Mesenchymal stem cell (in vitro differentiated cells and primary cell): ENCODE measurements around the gene ZNF20.
A peak's percentile ranks its signal among the peaks of the same experiment; 100 is the strongest.

Experiments used
- DNase-seq: peaks from one replicate; pipeline ENCODE4 v3.0.0-alpha.2; 2013
- H2AFZ ChIP-seq: one replicate; pipeline ENCODE4 v1.6.1; 2013; ENCODE audit warnings: low read depth, mild to moderate bottlenecking, control low read depth, inconsistent platforms, low read length, moderate library complexity
- H2AK5ac ChIP-seq: 2 replicates; pipeline ENCODE4 v1.6.1; 2013; ENCODE audit warnings: low read length, moderate library complexity, mild to moderate bottlenecking, inconsistent platforms; ENCODE audit not compliant: severe bottlenecking
- H2BK120ac ChIP-seq: one replicate; pipeline ENCODE4 v1.6.1; 2013; ENCODE audit warnings: low read depth, mild to moderate bottlenecking, inconsistent platforms, low read length, moderate library complexity
- H2BK12ac ChIP-seq, 2 experiments: one replicate each; pipeline ENCODE4 v1.6.1; 2013; ENCODE audit warnings: inconsistent platforms in 2 of 2, low read length in 2 of 2, mild to moderate bottlenecking in 2 of 2, moderate library complexity in 2 of 2, control low read depth in 1 of 2
- H2BK15ac ChIP-seq: one replicate; pipeline ENCODE4 v1.6.1; 2013; ENCODE audit warnings: mild to moderate bottlenecking, low read depth, inconsistent platforms; ENCODE audit not compliant: poor library complexity, severe bottlenecking
- H2BK5ac ChIP-seq: 2 replicates; pipeline ENCODE4 v1.6.1; 2013; ENCODE audit warnings: low read depth, mild to moderate bottlenecking, low read length, control low read depth, inconsistent platforms; ENCODE audit not compliant: poor library complexity, severe bottlenecking
- H3K14ac ChIP-seq, 2 experiments: one replicate each; pipeline ENCODE4 v1.6.1; 2013; ENCODE audit warnings: inconsistent platforms in 2 of 2, low read length in 2 of 2, control low read depth in 1 of 2, mild to moderate bottlenecking in 1 of 2, moderate library complexity in 1 of 2
- H3K18ac ChIP-seq, 2 experiments: one replicate each; pipeline ENCODE4 v1.6.1; 2013; ENCODE audit warnings: inconsistent platforms in 2 of 2, low read length in 2 of 2, control low read depth in 1 of 2, low read depth in 1 of 2, mild to moderate bottlenecking in 1 of 2
- H3K23ac ChIP-seq, 2 experiments: one replicate each; pipeline ENCODE4 v1.6.1; 2013; ENCODE audit warnings: inconsistent platforms in 2 of 2, low read length in 2 of 2, mild to moderate bottlenecking in 2 of 2, moderate library complexity in 2 of 2, control low read depth in 1 of 2
- H3K27ac ChIP-seq: 2 replicates; pipeline ENCODE4 v1.5.1; 2013; ENCODE audit warnings: mild to moderate bottlenecking, moderate library complexity, low read length, control low read depth, inconsistent platforms; ENCODE audit not compliant: poor library complexity, severe bottlenecking
- H3K27me3 ChIP-seq, 2 experiments: 2 replicates each; pipeline versions ENCODE4 v1.6.1 to v1.7.0; 2013; ENCODE audit warnings: low read length in 2 of 2, mild to moderate bottlenecking in 2 of 2, moderate library complexity in 2 of 2, control low read depth in 1 of 2, inconsistent platforms in 1 of 2; ENCODE audit not compliant: control insufficient read depth in 1 of 2, insufficient read depth in 1 of 2
- H3K36me3 ChIP-seq, 2 experiments: 2 replicates each; pipeline versions ENCODE4 v1.6.1 to v1.7.0; 2013; ENCODE audit warnings: low read length in 2 of 2, control low read depth in 1 of 2, inconsistent platforms in 1 of 2, low read depth in 1 of 2, mild to moderate bottlenecking in 1 of 2; ENCODE audit not compliant: insufficient read depth in 2 of 2, control insufficient read depth in 1 of 2
- H3K4ac ChIP-seq, 2 experiments: one replicate each; pipeline ENCODE4 v1.6.1; 2013; ENCODE audit warnings: inconsistent platforms in 2 of 2, low read length in 2 of 2, mild to moderate bottlenecking in 2 of 2, moderate library complexity in 2 of 2, control low read depth in 1 of 2, low read depth in 1 of 2
- H3K4me1 ChIP-seq: 2 replicates; pipeline ENCODE4 v1.6.1; 2013; ENCODE audit warnings: low read depth, low read length, control low read depth; ENCODE audit not compliant: control insufficient read depth, insufficient read depth
- H3K4me2 ChIP-seq: 2 replicates; pipeline ENCODE4 v1.6.1; 2013; ENCODE audit warnings: low read length, mild to moderate bottlenecking, inconsistent platforms; ENCODE audit not compliant: poor library complexity, severe bottlenecking
- H3K4me3 ChIP-seq, 2 experiments: 2 replicates each; pipeline versions ENCODE4 v1.5.1 to v1.7.0; 2013; ENCODE audit warnings: low read length in 2 of 2, mild to moderate bottlenecking in 2 of 2, control low read depth in 1 of 2, low read depth in 1 of 2; ENCODE audit not compliant: insufficient read depth in 1 of 2
- H3K79me1 ChIP-seq: replicated peaks from 2 replicates; pipeline ENCODE4 v1.6.1; 2013; ENCODE audit warnings: mild to moderate bottlenecking, control low read depth, low read length, inconsistent platforms; ENCODE audit not compliant: poor library complexity, severe bottlenecking
- H3K9ac ChIP-seq: 2 replicates; pipeline ENCODE4 v1.7.0; 2013; ENCODE audit warnings: mild to moderate bottlenecking, low read length, moderate library complexity
- H3K9me3 ChIP-seq: 2 replicates; pipeline ENCODE4 v1.7.0; 2013; ENCODE audit warnings: mild to moderate bottlenecking, low read length; ENCODE audit not compliant: control insufficient read depth
- H4K8ac ChIP-seq: one replicate; pipeline ENCODE4 v1.6.1; 2013; ENCODE audit warnings: inconsistent platforms, mild to moderate bottlenecking, low read length, moderate library complexity
- H4K91ac ChIP-seq: one replicate; pipeline ENCODE4 v1.6.1; 2013; ENCODE audit warnings: mild to moderate bottlenecking, low read length, inconsistent platforms
- WGBS: methylation state at CpG from one replicate; pipeline ENCODE4 v1.1.7; 2013; ENCODE audit warnings: mixed read lengths; 5-methylcytosine and 5-hydroxymethylcytosine counted together

ZNF20 gene

DNA sequence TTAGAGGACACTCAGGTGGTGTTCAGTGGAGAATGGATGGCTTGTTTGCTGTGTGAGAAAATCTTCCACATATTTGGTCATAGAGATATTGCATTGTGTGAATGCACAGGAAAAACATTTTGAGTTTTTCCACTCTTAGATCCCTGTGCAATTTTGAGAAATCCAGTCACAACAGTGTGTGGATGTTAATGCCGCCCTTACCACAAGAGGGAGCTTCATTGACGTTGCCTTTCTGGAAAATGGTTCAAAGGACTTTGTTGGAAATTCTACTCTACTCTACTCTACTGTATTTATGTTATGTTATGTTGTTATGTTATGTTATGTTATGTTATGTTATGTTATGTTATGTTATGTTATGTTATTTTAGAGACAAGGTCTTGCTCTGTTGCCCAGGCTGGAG is 13.4 kb downstream of the ZNF20 start:
- Histone ChIP-seq H3K27ac (no peak overlapping the region), H3K79me1 (no peaks in the 10 kb centered on the region), H3K9me3 (peaks cover 19% of the 10 kb centered on the region), H4K8ac (no peak overlapping the region), H3K4me2 (no peak overlapping the region), H3K4ac (no peak overlapping the region), H3K4me1 (no peaks in the 10 kb centered on the region), H3K14ac (no peak overlapping the region), H3K18ac (no peak overlapping the region), H2AK5ac (no peak overlapping the region), H2BK5ac (no peak overlapping the region), H2BK15ac (no peak overlapping the region), H3K23ac (no peak overlapping the region), H3K9ac (no peak overlapping the region), H2BK120ac (no peak overlapping the region), H3K27me3 (no peaks in the 10 kb centered on the region), H3K36me3 (peaks cover 4 to 6% of the 10 kb centered on the region in 2 experiments), H4K91ac (no peak overlapping the region), H2BK12ac (no peak overlapping the region), H2AFZ (no peak overlapping the region), H3K4me3 (no peak overlapping the region)
- 33% methylated on average over 2 of the region's 2 CpGs for WGBS
- no peak for DNase-seq

DNA sequence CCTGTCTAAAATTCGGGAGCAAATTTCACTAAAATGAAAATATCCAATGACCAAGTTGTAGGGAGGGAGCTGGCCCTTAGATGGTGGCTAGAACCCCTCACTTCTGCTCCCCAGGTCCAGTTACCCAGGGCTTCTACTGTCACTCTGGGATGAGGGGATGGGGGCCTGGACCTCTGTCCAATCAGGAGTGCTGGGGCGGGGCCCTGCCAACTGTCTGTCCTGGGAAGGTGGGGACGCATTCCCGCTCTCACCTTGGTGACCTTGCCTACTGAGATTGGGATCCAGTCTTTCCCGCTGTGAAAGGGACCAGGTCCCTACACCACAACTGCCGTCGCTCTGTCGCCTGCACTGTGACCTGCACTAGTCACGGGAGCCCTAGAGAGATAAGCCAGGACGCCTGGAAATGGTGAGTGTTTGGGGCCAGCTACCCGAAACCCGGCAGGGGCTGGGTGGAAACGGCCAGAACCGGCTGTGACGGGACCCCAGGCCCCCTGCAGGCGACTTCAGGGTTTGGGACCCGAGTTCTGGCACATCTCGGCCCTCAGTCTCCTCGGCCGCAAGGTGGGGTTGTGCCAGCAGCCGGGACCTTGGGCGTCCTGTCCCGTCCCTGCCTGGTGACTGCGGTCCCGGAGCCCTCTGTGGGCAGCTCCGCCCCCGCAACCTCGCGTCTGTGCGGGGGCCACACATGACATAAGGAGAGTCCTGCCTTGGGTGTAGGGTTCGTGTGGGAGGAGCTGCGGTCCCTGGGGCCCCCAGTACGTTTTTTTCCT is 22.8 kb downstream of the ZNF20 start:
- Histone ChIP-seq H2BK120ac (no peak overlapping the region), H4K91ac (no peak overlapping the region), H3K23ac (no peak overlapping the region), H2AK5ac (no peak overlapping the region), H4K8ac (no peak overlapping the region), H3K4me3 (no peak overlapping the region), H3K4ac (no peak overlapping the region), H3K4me2 (no peak overlapping the region), H3K27me3 (no peaks in the 10 kb centered on the region), H2AFZ (no peak overlapping the region), H3K18ac (no peak overlapping the region), H2BK12ac (no peak overlapping the region), H3K79me1 (no peaks in the 10 kb centered on the region), H2BK5ac (no peak overlapping the region), H3K9me3 (peaks cover 32% of the 10 kb centered on the region), H3K9ac (no peak overlapping the region), H3K4me1 (no peaks in the 10 kb centered on the region), H3K36me3 (peaks cover 7 to 12% of the 10 kb centered on the region in 2 experiments), H3K14ac (no peak overlapping the region), H3K27ac (no peak overlapping the region), H2BK15ac (no peak overlapping the region)
- no peak for DNase-seq
- 94% methylated on average over 32 of the region's 33 CpGs for WGBS

- Histone ChIP-seq H3K4me3 (peak overlapping the region in 1 of 2 experiments; percentile 37), H2AK5ac (no peak overlapping the region), H3K4ac (no peak overlapping the region), H2BK12ac (no peak overlapping the region), H2BK120ac (no peak overlapping the region), H3K14ac (no peak overlapping the region), H2BK15ac (no peak overlapping the region), H2AFZ (no peak overlapping the region), H4K91ac (no peak overlapping the region), H4K8ac (no peak overlapping the region), H3K4me1 (no peaks in the 10 kb centered on the region), H3K23ac (no peak overlapping the region), H3K4me2 (no peak overlapping the region), H3K79me1 (no peaks in the 10 kb centered on the region), H3K9ac (no peak overlapping the region), H2BK5ac (no peak overlapping the region), H3K27ac (no peak overlapping the region), H3K36me3 (peaks cover 7 to 38% of the 10 kb centered on the region in 2 experiments), H3K9me3 (peaks cover 52% of the 10 kb centered on the region), H3K27me3 (no peaks in the 10 kb centered on the region), H3K18ac (no peak overlapping the region)
- WGBS = 94% methylated on average over 4 of the region's 5 CpGs
- no peak for DNase-seq
These were observed 27.0 kb downstream of the ZNF20 start for GRCh38 chr19:12113121-12113520.

DNA sequence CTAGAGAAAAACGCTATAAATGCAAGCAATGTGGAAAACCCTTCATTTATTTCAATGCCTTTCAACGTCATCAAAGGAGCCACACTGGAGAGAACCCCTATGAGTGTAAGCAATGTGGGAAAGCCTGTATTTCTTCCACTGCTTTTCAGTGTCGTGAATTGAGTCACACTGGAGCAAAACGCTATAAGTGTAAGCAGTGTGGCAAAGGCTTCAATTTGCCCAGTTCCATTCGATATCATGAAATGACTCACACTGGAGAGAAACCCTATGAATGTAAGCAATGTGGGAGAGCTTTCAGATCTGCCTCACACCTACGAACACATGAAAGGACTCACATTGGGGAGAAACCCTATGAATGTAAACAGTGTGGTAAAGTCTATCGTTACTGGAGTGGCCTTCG is 27.4 kb downstream of the ZNF20 start:
- H3K23ac ChIP-seq = no peak overlapping the region
- H2BK15ac ChIP-seq = no peak overlapping the region
- H3K36me3 ChIP-seq = peaks cover 6 to 38% of the 10 kb centered on the region in 2 experiments
- no peak overlapping the region for H3K27ac ChIP-seq
- no peak for DNase-seq
- H4K91ac ChIP-seq = no peak overlapping the region
- H2BK120ac ChIP-seq = no peak overlapping the region
- H3K27me3 ChIP-seq = no peaks in the 10 kb centered on the region
- no peak overlapping the region for H2AFZ ChIP-seq
- no peak overlapping the region for H3K18ac ChIP-seq
- H3K4me3 ChIP-seq = peak overlapping the region in 1 of 2 experiments; percentile 53
- H2BK12ac ChIP-seq = no peak overlapping the region
- H4K8ac ChIP-seq = no peak overlapping the region
- no peaks in the 10 kb centered on the region for H3K4me1 ChIP-seq
- no peak overlapping the region for H2AK5ac ChIP-seq
- H3K14ac ChIP-seq = no peak overlapping the region
- WGBS = 84% methylated on average over 8 of the region's 8 CpGs
- H3K79me1 ChIP-seq = no peaks in the 10 kb centered on the region
- no peak overlapping the region for H2BK5ac ChIP-seq
- H3K9me3 ChIP-seq = peaks cover 52% of the 10 kb centered on the region
- H3K4ac ChIP-seq = no peak overlapping the region
- no peak overlapping the region for H3K9ac ChIP-seq
- no peak overlapping the region for H3K4me2 ChIP-seq
